CD4-positive, alpha-beta memory T cell (primary cell): Measurements from ENCODE around the gene TBL1X. TPM values are rescaled to one million over a fixed set of nuclear protein-coding genes. Genes with fewer than 3 reads are reported as not detected.

ENCODE experiments used
- CTCF ChIA-PET: fragments of 350-600 bp; sonication (Branson Sonifier 250); formaldehyde crosslinking; loops from one replicate; lab custom pipeline; 2021; ENCODE audit warnings: inconsistent platforms; ENCODE audit not compliant: partially characterized antibody; lab: Charles Lee
- POLR2A ChIA-PET: fragments of 350-600 bp; sonication (Branson Sonifier 250); formaldehyde crosslinking; loops from one replicate; lab custom pipeline; 2021; ENCODE audit not compliant: partially characterized antibody; lab: Charles Lee
- DNase-seq, 5 donors: peaks; one replicate each; pipeline versions ENCODE4 v3.0.0 to v3.0.0-alpha.2; 2020 to 2022; ENCODE audit warnings: mixed read lengths in 1 of 5
- H3K27ac ChIP-seq: one replicate; pipeline ENCODE4 v1.7.0; 2013; ENCODE audit warnings: low read depth, low read length
- H3K27me3 ChIP-seq: 2 replicates; pipeline ENCODE4 v1.7.0; 2013; ENCODE audit warnings: mild to moderate bottlenecking, low read length, moderate library complexity; ENCODE audit not compliant: insufficient read depth
- H3K36me3 ChIP-seq: 2 replicates; pipeline ENCODE4 v1.7.0; 2013; ENCODE audit warnings: mild to moderate bottlenecking, low read length, moderate library complexity; ENCODE audit not compliant: insufficient read depth
- H3K4me1 ChIP-seq: 2 replicates; pipeline ENCODE4 v1.7.0; 2013; ENCODE audit warnings: mild to moderate bottlenecking, low read length, moderate library complexity; ENCODE audit not compliant: insufficient read depth
- H3K4me3 ChIP-seq, 2 donors: one replicate each; pipeline ENCODE4 v1.7.0; 2013; ENCODE audit warnings: low read length in 2 of 2, mild to moderate bottlenecking in 1 of 2
- H3K9me3 ChIP-seq, 2 donors: one replicate each; pipeline ENCODE4 v1.7.0; 2013; ENCODE audit warnings: low read length in 2 of 2, control low read depth in 1 of 2; ENCODE audit not compliant: control insufficient read depth in 1 of 2
- H3K27ac Mint-ChIP-seq, 7 donors: one replicate each; pipeline ENCODE4 v1.8.0; 2020 to 2021; ENCODE audit warnings: mixed read lengths in 7 of 7, mild to moderate bottlenecking in 6 of 7, inconsistent platforms in 3 of 7, moderate library complexity in 3 of 7
- H3K27me3 Mint-ChIP-seq, 2 donors: one replicate each; pipeline ENCODE4 v1.8.0; 2020 to 2021; ENCODE audit warnings: mixed read lengths in 2 of 2
- H3K36me3 Mint-ChIP-seq, 2 donors: one replicate each; pipeline ENCODE4 v1.8.0; 2020 to 2021; ENCODE audit warnings: mixed read lengths in 2 of 2, inconsistent platforms in 1 of 2, mild to moderate bottlenecking in 1 of 2
- H3K4me1 Mint-ChIP-seq, 4 donors: one replicate each; pipeline ENCODE4 v1.8.0; 2020 to 2021; ENCODE audit warnings: mixed read lengths in 4 of 4, mild to moderate bottlenecking in 1 of 4
- H3K4me3 Mint-ChIP-seq, 8 donors: one replicate each; pipeline ENCODE4 v1.8.0; 2020 to 2021; ENCODE audit warnings: mixed read lengths in 8 of 8, mild to moderate bottlenecking in 7 of 8, moderate library complexity in 6 of 8, inconsistent platforms in 3 of 8
- H3K9me3 Mint-ChIP-seq, 8 donors: one replicate each; pipeline ENCODE4 v1.8.0; 2020 to 2021; ENCODE audit warnings: mixed read lengths in 8 of 8, mild to moderate bottlenecking in 5 of 8, inconsistent platforms in 3 of 8, moderate library complexity in 1 of 8
- intact Hi-C: fragments of 100-400 bp; cut with micrococcal nuclease; formaldehyde crosslinking; loops from one replicate; pipeline ENCODE4 v1.15.1; 2023
- polyA plus RNA-seq, 2 donors: library from polyadenylated mRNA; unstranded; fragments of 300-500 nt; fragmentation: Illumina TruSeq; gene quantifications; one replicate each; pipeline ENCODE4 v1.2.3, GENCODE V29; 2021
- total RNA-seq, 2 experiments: library from RNA; stranded (reverse); gene quantifications; one replicate each; pipeline ENCODE4 v1.2.3, GENCODE V29; 2021

Gene TBL1X
- total and polyA plus RNA-seq, 4 experiments from 2014 or later, result 6.1 to 50.5 (median 34.3) TPM

DNA sequence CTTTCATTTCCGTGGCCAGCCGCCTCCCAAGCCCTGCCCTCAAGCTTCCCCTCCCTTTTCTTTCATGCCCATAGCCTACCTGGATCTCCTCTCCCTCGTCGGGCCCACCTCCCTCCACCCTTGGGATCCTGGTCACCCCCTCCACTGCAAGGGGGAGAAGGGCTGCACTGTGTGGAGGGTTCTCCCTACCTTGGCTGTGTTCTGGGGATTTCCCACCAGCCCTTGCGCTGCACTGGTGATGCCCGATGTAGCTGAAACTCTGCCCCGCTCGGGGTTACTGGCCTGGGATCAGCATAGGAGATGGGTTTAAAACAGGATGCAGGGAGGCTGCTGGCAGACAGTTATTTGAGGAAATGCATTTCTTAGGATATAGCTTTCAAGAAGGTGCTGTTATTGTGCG, 128.9 kb downstream of the TBL1X start:
- intact Hi-C loops, result no loop called here
- Mint-ChIP-seq H3K27ac (no peak overlapping the region), H3K36me3 (peaks cover 2 to 17% of the 10 kb centered on the region in 2 donors), H3K27me3 (no peaks in the 10 kb centered on the region), H3K4me1 (peaks cover 0 to 6% (median 2%) of the 10 kb centered on the region in 4 donors), H3K9me3 (peaks cover 0 to 17% (median 5%) of the 10 kb centered on the region in 8 donors), H3K4me3 (no peak overlapping the region)
- DNase-seq, result no peak
- H3K4me3 ChIP-seq, result no peak overlapping the region
- no peaks in the 10 kb centered on the region for H3K9me3 ChIP-seq
- CTCF ChIA-PET, result no interaction called here
- no peaks in the 10 kb centered on the region for H3K27me3 ChIP-seq
- POLR2A ChIA-PET, result no interaction called here
- no peaks in the 10 kb centered on the region for H3K36me3 ChIP-seq
- H3K27ac ChIP-seq, result no peak overlapping the region
- H3K4me1 ChIP-seq, result no peaks in the 10 kb centered on the region

DNA sequence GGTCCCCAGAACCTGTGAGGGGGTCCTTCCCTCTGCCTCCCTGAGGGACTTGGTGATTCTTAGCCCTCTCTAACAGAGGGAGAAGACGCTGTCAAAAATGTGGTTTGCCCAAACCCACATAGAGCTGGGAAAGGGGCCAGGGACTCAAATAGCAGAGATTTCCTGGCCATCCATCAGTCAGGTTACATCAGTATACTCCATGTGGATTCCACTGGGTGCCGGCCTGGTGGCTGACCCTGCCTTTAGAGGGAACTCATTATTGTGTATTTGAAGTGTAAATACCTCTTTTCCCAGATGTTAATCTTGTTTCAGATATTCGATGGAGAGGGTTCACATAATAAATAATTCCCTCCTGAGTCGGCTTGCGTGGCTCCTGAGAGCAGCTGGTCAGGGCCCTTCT, 130.3 kb downstream of the TBL1X start:
- H3K4me3 Mint-ChIP-seq, result no peak overlapping the region
- no peaks in the 10 kb centered on the region for H3K36me3 ChIP-seq
- no peak for DNase-seq
- POLR2A ChIA-PET, result no interaction called here
- no peak overlapping the region for H3K4me3 ChIP-seq
- peaks cover 2 to 14% of the 10 kb centered on the region in 2 donors for H3K36me3 Mint-ChIP-seq
- H3K27me3 Mint-ChIP-seq, result no peaks in the 10 kb centered on the region
- intact Hi-C loops, result no loop called here
- peaks cover 0 to 17% (median 5%) of the 10 kb centered on the region in 8 donors for H3K9me3 Mint-ChIP-seq
- H3K27ac ChIP-seq, result no peak overlapping the region
- no peak overlapping the region for H3K27ac Mint-ChIP-seq
- CTCF ChIA-PET, result no interaction called here
- peaks cover 0 to 6% (median 2%) of the 10 kb centered on the region in 4 donors for H3K4me1 Mint-ChIP-seq
- no peaks in the 10 kb centered on the region for H3K27me3 ChIP-seq
- no peaks in the 10 kb centered on the region for H3K4me1 ChIP-seq
- H3K9me3 ChIP-seq, result no peaks in the 10 kb centered on the region

DNA sequence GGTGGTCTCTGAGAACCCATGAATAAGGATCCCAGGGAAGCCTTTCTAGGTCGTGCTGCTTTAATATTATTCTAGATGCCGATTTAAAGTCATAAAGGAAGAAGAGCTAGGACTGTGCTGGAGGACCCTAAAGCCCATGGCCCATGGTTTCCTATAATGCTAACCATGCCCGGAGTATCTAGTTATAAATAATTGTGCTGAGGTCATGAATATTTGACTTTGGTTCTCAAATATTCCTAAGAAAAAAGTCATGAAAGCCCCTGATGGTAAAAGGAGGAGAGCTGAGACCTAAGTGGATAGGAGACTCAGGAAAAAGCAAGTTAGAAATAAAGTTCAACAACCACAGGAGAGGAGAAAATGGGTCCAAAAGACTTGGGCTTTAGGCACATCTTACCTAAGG, 132.0 kb downstream of the TBL1X start:
- H3K27me3 ChIP-seq, result no peaks in the 10 kb centered on the region
- Mint-ChIP-seq H3K27ac (no peak overlapping the region), H3K4me1 (peaks cover 0 to 6% (median 2%) of the 10 kb centered on the region in 4 donors), H3K9me3 (peaks cover 0 to 4% (median 0%) of the 10 kb centered on the region in 8 donors), H3K36me3 (peaks cover 2 to 9% of the 10 kb centered on the region in 2 donors), H3K4me3 (no peak overlapping the region), H3K27me3 (no peaks in the 10 kb centered on the region)
- H3K4me1 ChIP-seq, result no peaks in the 10 kb centered on the region
- no peaks in the 10 kb centered on the region for H3K36me3 ChIP-seq
- H3K9me3 ChIP-seq, result no peaks in the 10 kb centered on the region
- DNase-seq, result no peak
- POLR2A ChIA-PET, result no interaction called here
- no peak overlapping the region for H3K27ac ChIP-seq
- intact Hi-C loops, result no loop called here
- CTCF ChIA-PET, result no interaction called here
- no peak overlapping the region for H3K4me3 ChIP-seq

DNA sequence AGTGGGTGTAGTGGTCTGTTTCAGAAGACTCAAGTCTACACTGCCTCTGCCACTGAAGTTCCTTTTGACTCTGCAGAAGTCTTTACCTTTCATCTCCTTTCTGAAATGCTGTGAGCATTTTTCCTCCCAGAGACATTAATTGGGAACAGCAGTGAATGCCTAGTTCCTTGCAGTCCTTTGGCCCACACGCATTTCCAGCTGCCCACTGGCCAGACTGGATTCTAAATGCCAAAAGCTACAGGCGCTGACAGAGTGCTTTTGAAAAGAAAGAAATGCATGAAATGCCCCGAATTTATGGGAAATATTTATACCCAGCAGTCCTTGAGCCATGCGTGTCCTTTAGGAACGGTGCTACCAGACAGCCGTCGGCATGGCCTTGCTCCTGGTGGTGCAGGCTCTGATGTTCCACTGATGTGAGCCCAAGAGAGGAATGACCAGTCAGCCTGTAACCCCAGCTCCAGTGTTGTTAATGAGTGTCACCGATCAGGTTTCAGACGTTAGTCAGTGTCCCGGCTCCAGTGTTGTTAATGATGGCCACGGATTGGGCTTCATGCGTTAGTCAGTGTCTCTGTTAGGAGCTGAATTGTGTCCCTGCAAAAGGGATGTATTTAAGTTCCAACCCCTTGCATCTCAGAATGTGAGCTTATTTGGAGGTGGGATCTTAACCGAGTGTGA, 132.6 kb downstream of the TBL1X start:
- no peak for DNase-seq
- Histone ChIP-seq H3K27ac (no peak overlapping the region), H3K36me3 (no peaks in the 10 kb centered on the region), H3K4me1 (no peaks in the 10 kb centered on the region), H3K27me3 (no peaks in the 10 kb centered on the region), H3K9me3 (no peaks in the 10 kb centered on the region), H3K4me3 (no peak overlapping the region)
- intact Hi-C loops, result no loop called here
- POLR2A ChIA-PET, result no interaction called here
- Mint-ChIP-seq H3K4me3 (no peak overlapping the region), H3K9me3 (peaks cover 0 to 2% (median 0%) of the 10 kb centered on the region in 8 donors), H3K36me3 (peaks cover 2 to 3% of the 10 kb centered on the region in 2 donors), H3K27ac (no peak overlapping the region), H3K27me3 (no peaks in the 10 kb centered on the region), H3K4me1 (peaks cover 0 to 4% (median 3%) of the 10 kb centered on the region in 4 donors)
- CTCF ChIA-PET, result no interaction called here

DNA sequence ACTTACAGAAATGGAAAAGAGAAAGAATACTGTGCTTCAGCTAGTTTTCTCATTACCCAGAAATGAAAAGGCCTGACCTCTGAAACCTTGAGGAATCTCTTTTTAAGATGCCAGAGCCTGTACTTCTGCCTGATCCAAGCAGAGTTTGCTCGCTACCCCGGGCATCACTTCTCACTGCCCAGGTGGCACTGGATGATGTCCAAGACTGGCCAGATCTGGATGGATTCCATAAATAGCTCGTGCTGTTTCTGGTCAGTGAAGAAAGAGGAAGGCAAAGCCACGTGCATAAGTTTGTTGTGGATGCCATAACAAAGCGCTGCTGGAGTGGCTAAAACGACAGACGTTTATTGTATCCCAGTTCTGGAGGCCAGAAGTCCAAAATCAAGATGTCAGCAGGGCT, 133.5 kb downstream of the TBL1X start:
- ChIA-PET CTCF (no interaction called here), POLR2A (no interaction called here)
- no peak for DNase-seq
- Mint-ChIP-seq H3K27ac (no peak overlapping the region), H3K4me1 (peaks cover 0 to 4% (median under 1%) of the 10 kb centered on the region in 4 donors), H3K9me3 (no peaks in the 10 kb centered on the region), H3K27me3 (no peaks in the 10 kb centered on the region), H3K4me3 (no peak overlapping the region), H3K36me3 (no peaks in the 10 kb centered on the region)
- H3K36me3 ChIP-seq, result no peaks in the 10 kb centered on the region
- H3K4me3 ChIP-seq, result no peak overlapping the region
- intact Hi-C loops, result no loop called here
- H3K27ac ChIP-seq, result no peak overlapping the region
- no peaks in the 10 kb centered on the region for H3K4me1 ChIP-seq
- no peaks in the 10 kb centered on the region for H3K27me3 ChIP-seq
- no peaks in the 10 kb centered on the region for H3K9me3 ChIP-seq

DNA sequence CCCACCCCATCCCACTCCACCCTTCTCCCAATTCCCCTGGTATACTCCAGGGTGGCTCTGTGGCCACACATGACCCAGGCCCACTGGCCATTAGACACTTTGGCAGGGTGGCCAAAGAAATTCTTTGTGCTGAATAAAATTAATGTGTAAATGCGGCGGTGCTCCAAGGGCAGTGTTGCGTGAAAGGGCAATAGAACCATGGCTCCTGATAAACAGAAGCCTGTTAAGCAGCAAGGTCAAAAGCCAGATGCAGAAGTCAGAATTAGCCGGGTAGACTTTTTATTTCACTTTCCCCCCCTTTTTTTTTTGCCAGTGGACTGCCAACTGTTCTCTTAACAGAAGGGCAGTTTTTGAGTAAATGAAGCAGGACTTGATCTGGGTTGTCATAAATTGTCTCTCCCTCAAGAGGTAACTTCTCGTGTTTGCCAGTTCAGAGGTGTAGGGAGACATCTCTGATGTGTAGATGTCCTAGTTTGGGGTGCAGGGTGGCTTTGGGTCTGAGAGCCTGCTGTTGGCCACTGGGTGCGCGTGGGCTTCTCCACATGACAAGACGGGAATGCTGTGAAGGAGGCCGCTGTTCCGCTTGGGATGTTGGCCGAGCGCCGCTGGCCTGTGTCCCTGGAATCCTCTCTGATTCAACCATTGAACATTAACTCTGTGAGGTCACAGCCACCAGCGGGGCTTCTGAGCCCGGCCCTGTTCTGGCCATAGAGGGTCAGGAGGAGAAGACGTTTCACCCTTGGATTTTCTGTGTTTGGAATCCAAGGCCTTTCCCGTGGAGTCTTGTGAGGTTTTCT, 139.5 kb downstream of the TBL1X start:
- no peaks in the 10 kb centered on the region for H3K27me3 ChIP-seq
- Mint-ChIP-seq H3K4me1 (peaks cover 0 to 4% (median 2%) of the 10 kb centered on the region in 4 donors), H3K27ac (peak overlapping the region in 1 of 7 donors; percentile 7), H3K36me3 (peaks cover 3 to 9% of the 10 kb centered on the region in 2 donors), H3K27me3 (no peaks in the 10 kb centered on the region), H3K4me3 (no peak overlapping the region), H3K9me3 (no peaks in the 10 kb centered on the region)
- no peaks in the 10 kb centered on the region for H3K36me3 ChIP-seq
- H3K4me3 ChIP-seq, result no peak overlapping the region
- ChIA-PET CTCF (no interaction called here), POLR2A (no interaction called here)
- intact Hi-C loops, result no loop called here
- H3K27ac ChIP-seq, result no peak overlapping the region
- H3K4me1 ChIP-seq, result no peaks in the 10 kb centered on the region
- no peaks in the 10 kb centered on the region for H3K9me3 ChIP-seq
- no peak for DNase-seq

DNA sequence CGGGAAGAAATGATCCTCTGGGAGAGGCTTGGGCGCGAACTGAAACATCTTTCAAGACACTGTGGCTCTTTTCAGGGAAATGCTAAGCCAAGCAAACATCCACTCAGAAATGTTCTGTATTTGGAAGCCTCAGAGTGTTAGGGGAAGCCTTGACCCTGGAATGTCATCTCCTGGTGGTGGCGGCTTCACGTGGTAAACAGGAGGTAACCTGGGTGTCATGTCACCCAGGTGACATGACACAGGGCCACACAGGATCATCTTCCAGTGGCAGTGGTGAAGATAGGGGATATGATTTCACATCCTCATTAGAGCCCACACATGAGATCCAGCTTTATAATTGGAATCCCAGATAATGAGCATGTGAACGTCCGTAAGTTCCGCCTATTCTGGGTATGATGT, 140.0 kb downstream of the TBL1X start:
- no peak overlapping the region for H3K27ac ChIP-seq
- POLR2A ChIA-PET, result no interaction called here
- Mint-ChIP-seq H3K4me1 (peaks cover 0 to 4% (median 3%) of the 10 kb centered on the region in 4 donors), H3K27me3 (no peaks in the 10 kb centered on the region), H3K9me3 (no peaks in the 10 kb centered on the region), H3K4me3 (no peak overlapping the region), H3K27ac (no peak overlapping the region), H3K36me3 (peaks cover 3 to 9% of the 10 kb centered on the region in 2 donors)
- CTCF ChIA-PET, result no interaction called here
- intact Hi-C loops, result no loop called here
- no peaks in the 10 kb centered on the region for H3K27me3 ChIP-seq
- H3K9me3 ChIP-seq, result no peaks in the 10 kb centered on the region
- H3K4me1 ChIP-seq, result no peaks in the 10 kb centered on the region
- DNase-seq, result no peak
- H3K36me3 ChIP-seq, result no peaks in the 10 kb centered on the region
- H3K4me3 ChIP-seq, result no peak overlapping the region
